HG03571 (cell line): ENCODE data around the gene TMCC2.

Experiments used
- ATAC-seq: cut with Tn5 transposase; IDR thresholded peaks from one replicate; pipeline ENCODE4 v1.9.1; 2021; ENCODE audit not compliant: unreplicated experiment

TMCC2 gene

DNA sequence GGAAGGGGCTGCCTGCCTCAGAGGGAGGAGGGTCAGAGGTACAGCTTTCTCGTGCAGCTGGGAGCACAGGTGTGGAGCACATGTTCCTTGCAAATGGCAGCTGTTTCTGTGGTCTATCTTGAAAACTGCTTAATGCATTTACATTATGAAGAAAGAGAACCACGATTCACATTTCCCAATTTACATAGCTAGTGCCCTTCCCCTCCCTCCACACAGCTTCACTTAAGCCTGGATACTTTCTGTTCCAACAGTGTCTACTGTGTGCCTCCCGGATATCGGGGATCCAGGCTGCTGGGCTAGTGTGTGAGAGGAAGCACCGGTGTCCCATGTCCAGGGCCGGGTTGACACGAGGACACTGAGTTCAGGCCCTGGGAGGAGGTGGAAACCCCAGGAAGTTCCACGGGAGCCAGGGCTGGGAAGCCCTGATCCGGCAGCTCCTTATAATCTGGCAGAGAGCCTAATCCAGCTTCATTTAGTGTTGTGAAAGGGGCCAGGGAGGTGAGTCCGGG, 31.6 kb downstream of the TMCC2 start:
- no peak for ATAC-seq

- no peak for ATAC-seq
These were observed 32.3 kb downstream of the TMCC2 start for GRCh38 chr1:205259998-205260397.

DNA sequence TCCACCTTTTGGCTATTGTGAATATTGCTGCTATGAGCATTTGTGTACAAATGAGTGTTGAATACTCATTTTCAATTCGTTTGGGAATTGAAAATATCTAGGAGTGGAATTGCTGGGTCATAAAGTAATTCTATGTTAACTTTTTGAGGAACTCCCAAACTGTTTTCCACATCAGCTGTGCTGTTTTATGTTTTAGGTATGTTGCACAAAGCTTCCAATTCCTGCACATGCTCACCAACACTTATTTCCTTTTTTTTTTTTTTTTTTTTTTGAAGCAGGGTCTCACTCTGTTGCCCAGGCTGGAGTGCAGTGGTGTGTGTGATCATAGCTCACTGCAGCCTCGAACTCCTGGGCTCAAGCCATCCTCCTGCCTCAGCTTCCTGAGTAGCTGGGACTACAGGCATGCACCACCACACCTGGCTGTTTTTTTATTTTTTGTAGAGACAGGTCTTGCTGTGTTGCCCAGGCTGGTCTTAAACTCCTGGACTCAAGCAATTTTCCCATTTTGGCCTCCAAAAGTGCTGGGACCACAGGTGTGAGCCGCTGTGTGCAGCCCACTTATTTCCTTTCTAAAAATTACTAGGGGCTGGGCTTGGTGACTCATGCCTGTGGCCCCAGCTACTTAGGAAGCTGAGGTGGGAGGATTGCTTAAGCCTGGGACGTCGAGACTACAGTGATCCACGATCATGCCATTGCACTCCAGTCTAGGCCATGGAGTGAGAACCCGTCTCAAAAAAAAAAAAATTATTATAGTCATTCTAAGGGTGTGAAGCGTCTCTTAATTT, 33.4 kb downstream of the TMCC2 start:
- no peak for ATAC-seq

GRCh38 chr1:205261946-205262691, 34.4 kb downstream of the TMCC2 start:
- ATAC-seq = no peak

- ATAC-seq = no peak
These were observed 35.0 kb downstream of the TMCC2 start for GRCh38 chr1:205262731-205263171.

DNA sequence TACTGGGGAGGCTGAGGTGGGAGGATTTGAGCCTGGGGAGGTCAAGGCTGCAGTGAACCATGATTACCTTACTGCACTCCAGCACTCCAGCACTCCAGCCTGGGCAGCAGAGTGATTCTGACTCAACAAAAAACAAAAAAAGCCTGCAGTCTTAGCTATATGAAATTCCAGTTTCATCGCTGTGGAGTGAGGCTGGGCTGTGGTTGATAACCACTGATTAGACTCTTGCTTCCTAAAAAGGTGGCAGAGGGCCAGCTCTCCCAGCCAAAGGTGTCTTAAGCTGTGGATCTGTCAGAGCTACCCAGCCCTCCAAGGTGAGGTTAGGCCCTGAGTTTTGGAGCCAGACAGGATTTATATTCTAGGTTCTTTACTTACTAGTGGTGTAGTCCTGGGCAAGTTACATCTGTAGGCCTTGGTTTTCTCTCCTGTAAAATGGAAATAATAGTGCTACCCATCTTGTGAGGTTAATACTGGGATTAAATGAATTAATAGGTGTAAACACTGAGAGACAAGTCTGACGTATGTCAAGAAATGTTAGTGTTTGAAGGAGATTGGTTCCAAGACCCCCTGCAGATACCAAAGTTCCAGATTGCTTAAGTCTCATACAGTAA, 35.9 kb downstream of the TMCC2 start:
- no peak for ATAC-seq

- ATAC-seq = no peak
These were observed 39.0 kb downstream of the TMCC2 start for GRCh38 chr1:205266611-205267305.

- no peak for ATAC-seq
These were observed 39.7 kb downstream of the TMCC2 start for GRCh38 chr1:205267306-205267902.

GRCh38 chr1:205268846-205269680, 41.3 kb downstream of the TMCC2 start:
- no peak for ATAC-seq

- ATAC-seq = no peak
These were observed 42.0 kb downstream of the TMCC2 start for GRCh38 chr1:205269711-205270110.

- no peak for ATAC-seq
These were observed 42.5 kb downstream of the TMCC2 start for GRCh38 chr1:205270271-205270670.

DNA sequence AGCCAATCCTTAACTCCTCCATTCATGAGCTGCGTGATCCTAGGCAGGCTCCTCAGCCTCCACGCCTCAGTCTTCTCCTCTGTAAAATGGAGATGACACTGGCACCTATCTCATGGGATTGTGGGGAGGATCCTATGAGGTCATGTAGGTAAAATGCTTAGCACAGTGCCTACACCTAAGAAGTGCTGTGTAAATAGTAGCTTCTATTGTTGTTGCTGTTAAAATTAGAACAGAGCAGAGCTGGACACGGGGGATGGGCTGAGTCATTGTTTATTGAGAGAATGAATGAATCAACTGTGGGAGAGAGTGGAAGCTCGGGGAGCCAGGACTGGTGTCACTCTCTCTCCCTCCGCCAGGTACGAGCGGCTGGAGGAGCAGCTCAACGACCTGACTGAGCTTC, 43.0 kb downstream of the TMCC2 start:
- no peak for ATAC-seq

GRCh38 chr1:205271277-205271676, 43.5 kb downstream of the TMCC2 start:
- no peak for ATAC-seq

DNA sequence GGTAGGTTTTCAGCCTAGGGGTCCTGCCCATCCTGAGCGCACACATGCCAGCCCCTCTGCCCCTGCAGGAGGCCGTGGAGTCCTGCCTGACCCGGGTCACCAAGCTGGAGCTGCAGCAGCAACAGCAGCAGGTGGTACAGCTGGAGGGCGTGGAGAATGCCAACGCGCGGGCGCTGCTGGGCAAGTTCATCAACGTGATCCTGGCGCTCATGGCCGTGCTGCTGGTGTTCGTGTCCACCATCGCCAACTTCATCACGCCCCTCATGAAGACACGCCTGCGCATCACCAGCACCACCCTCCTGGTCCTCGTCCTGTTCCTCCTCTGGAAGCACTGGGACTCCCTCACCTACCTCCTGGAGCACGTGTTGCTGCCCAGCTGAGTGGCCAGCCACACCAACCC, 44.0 kb downstream of the TMCC2 start:
- ATAC-seq = no peak

- ATAC-seq = no peak
These were observed 44.8 kb downstream of the TMCC2 start for GRCh38 chr1:205272536-205272935.

GRCh38 chr1:205273551-205273982, 45.8 kb downstream of the TMCC2 start:
- no peak for ATAC-seq

GRCh38 chr1:205274041-205274691, 46.4 kb downstream of the TMCC2 start:
- no peak for ATAC-seq

DNA sequence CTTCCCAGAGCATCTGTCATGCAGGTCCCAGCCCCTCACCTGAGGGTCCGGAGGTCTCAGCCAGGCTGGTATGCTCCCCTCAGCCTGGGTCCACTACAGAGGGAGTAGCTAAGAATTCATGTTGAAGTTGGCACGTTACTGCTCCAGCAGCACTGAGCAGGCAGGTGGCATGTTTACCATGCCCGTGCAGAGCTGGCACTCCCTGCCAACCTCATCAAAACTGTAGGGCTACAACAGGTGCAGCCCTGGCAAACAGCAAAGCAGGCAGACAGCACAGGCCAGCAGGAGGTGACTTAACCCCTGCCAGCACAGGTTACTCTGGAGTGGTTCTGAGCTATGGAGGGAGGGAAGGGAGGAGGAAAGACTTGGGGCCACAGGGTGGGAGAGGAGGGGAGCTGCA, 47.4 kb downstream of the TMCC2 start:
- ATAC-seq = no peak
